Lower lobe of right lung (tissue), 2 donors: ENCODE measurements around the gene GNG12. TPM values are rescaled to one million over a fixed set of nuclear protein-coding genes. Genes with fewer than 3 reads are reported as not detected.
A peak's percentile ranks its signal among the peaks of the same experiment; 100 is the strongest.

Source experiments
- ATAC-seq, 2 donors: fragments of 200-7000 bp; cut with Tn5 transposase; one replicate each; pipeline ENCODE4 v1.9.1; 2020 to 2022; ENCODE audit warnings: mild to moderate bottlenecking in 2 of 2, moderate library complexity in 2 of 2
- DNase-seq: peaks from one replicate; pipeline ENCODE4 v3.0.0-alpha.2; 2020
- H3K27ac ChIP-seq: fragments of 200-600 bp; one replicate; pipeline ENCODE4 v1.8.0; 2022
- H3K27me3 ChIP-seq: fragments of 200-600 bp; one replicate; pipeline ENCODE4 v1.8.0; 2022; ENCODE audit warnings: low read depth
- H3K36me3 ChIP-seq: fragments of 200-600 bp; one replicate; pipeline ENCODE4 v1.8.0; 2022; ENCODE audit warnings: mild to moderate bottlenecking
- H3K4me1 ChIP-seq: fragments of 200-600 bp; one replicate; pipeline ENCODE4 v1.8.0; 2022
- H3K4me3 ChIP-seq: fragments of 200-600 bp; one replicate; pipeline ENCODE4 v1.8.0; 2022; ENCODE audit warnings: mild to moderate bottlenecking
- H3K9me3 ChIP-seq: fragments of 200-600 bp; one replicate; pipeline ENCODE4 v1.8.0; 2022
- intact Hi-C: fragments of 100-400 bp; cut with DNase I; formaldehyde crosslinking; loops from one replicate; pipeline ENCODE4 v1.11.0; 2022
- total RNA-seq: library from RNA; stranded (reverse); fragmentation: NEBNext Ultra II Directional; extraction: Animal tissue kit (Norgen Biotek cat#: 25700); gene quantifications from one replicate; pipeline ENCODE4 v1.2.1, GENCODE V29; 2021
- TF ChIP-seq, protein P1 (sequence below): fragments of 200-600 bp; IDR thresholded peaks from one replicate; pipeline ENCODE4 v1.8.0; 2022; ENCODE audit warnings: antibody characterized with exemption, mild to moderate bottlenecking
- donor health status: DM: no; HTN: yes; CAD: no; lungs with severe emphysema.

The GNG12 gene
- total RNA-seq, 1 donor from 2014 or later: 43.3 TPM

GRCh38 chr1:67715819-67716218 is 117.4 kb downstream of the GNG12 start:
- H3K4me1 ChIP-seq: peaks cover 27% of the 10 kb centered on the region
- no peaks in the 10 kb centered on the region for H3K36me3 ChIP-seq
- no peak overlapping the region for H3K4me3 ChIP-seq
- H3K9me3 ChIP-seq: no peaks in the 10 kb centered on the region
- ATAC-seq (no peak), DNase-seq (no peak)
- intact Hi-C loops: no loop called here
- TF ChIP-seq, protein P1, sequence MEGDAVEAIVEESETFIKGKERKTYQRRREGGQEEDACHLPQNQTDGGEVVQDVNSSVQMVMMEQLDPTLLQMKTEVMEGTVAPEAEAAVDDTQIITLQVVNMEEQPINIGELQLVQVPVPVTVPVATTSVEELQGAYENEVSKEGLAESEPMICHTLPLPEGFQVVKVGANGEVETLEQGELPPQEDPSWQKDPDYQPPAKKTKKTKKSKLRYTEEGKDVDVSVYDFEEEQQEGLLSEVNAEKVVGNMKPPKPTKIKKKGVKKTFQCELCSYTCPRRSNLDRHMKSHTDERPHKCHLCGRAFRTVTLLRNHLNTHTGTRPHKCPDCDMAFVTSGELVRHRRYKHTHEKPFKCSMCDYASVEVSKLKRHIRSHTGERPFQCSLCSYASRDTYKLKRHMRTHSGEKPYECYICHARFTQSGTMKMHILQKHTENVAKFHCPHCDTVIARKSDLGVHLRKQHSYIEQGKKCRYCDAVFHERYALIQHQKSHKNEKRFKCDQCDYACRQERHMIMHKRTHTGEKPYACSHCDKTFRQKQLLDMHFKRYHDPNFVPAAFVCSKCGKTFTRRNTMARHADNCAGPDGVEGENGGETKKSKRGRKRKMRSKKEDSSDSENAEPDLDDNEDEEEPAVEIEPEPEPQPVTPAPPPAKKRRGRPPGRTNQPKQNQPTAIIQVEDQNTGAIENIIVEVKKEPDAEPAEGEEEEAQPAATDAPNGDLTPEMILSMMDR: no peak
- H3K27me3 ChIP-seq: no peaks in the 10 kb centered on the region
- H3K27ac ChIP-seq: no peak overlapping the region

- no peak for DNase-seq
- Histone ChIP-seq H3K27me3 (no peaks in the 10 kb centered on the region), H3K27ac (no peak overlapping the region), H3K9me3 (no peaks in the 10 kb centered on the region), H3K4me1 (peaks cover 28% of the 10 kb centered on the region), H3K36me3 (no peaks in the 10 kb centered on the region), H3K4me3 (no peak overlapping the region)
- TF ChIP-seq, protein P1: no peak
- intact Hi-C loops: no loop called here
- ATAC-seq: peak in 1 of 2 donors; percentile 49
These were observed 120.0 kb downstream of the GNG12 start for GRCh38 chr1:67713057-67713846.

DNA sequence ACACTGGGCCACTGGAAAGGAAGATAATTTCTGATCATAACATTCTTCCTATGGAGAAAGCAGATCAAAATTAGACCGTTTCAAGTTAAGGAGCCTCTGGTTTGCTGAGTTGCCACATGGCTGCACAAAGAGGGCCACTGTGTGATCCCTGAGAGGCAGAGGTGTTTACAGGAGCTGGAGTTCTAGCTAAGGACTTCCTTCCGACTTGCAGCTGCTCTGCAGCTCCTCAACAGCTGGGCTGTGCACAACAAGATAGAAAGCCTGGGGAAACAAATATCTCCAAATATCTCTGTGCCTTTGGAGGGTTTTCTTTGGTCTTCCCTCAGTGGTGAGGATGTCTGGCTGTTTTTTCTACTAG is 121.4 kb downstream of the GNG12 start:
- Histone ChIP-seq H3K9me3 (no peaks in the 10 kb centered on the region), H3K36me3 (no peaks in the 10 kb centered on the region), H3K27me3 (no peaks in the 10 kb centered on the region), H3K4me1 (peaks cover 28% of the 10 kb centered on the region), H3K4me3 (no peak overlapping the region), H3K27ac (no peak overlapping the region)
- ATAC-seq (no peak), DNase-seq (no peak)
- TF ChIP-seq, protein P1: no peak
- intact Hi-C loops: no loop called here

DNA sequence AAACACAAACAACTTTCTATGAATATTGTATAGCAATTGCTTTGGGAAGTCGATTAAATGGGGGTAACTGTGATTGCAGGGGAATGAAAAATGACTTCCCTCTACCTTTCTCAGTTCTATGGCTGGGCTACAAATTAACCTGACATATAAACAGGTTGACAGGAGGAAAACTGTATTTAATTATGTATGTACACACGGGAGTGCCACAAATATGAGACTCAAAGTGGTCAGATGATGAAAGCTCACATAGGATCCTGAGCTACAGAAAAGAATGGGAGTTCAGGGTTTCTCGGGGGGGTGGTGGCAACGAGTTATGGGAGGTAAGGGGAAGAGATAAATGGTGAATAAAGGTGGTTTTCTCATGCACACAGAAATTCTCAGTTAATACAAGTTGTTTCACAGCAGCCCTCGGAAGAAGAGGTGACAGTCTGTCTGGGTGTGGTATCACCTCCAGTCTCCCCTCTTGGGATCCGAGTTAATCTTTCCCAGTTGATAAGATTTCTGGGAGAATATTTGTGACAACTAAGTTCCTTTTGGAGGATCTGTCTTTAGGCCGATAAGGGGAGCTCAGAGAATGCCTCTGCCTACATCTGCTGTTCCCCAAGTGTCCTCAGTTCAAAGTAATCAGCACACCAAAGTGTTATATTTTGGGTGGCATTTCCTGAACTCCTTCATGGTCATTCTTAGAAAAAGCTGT is 122.0 kb downstream of the GNG12 start:
- ATAC-seq (no peak), DNase-seq (no peak)
- intact Hi-C loops: no loop called here
- Histone ChIP-seq H3K9me3 (no peaks in the 10 kb centered on the region), H3K4me1 (peaks cover 28% of the 10 kb centered on the region), H3K4me3 (no peak overlapping the region), H3K27me3 (no peaks in the 10 kb centered on the region), H3K27ac (no peak overlapping the region), H3K36me3 (no peaks in the 10 kb centered on the region)
- TF ChIP-seq, protein P1: no peak

GRCh38 chr1:67710417-67710816 is 122.8 kb downstream of the GNG12 start:
- ATAC-seq: no peak
- peaks cover 28% of the 10 kb centered on the region for H3K4me1 ChIP-seq
- H3K27me3 ChIP-seq: no peaks in the 10 kb centered on the region
- H3K27ac ChIP-seq: no peak overlapping the region
- H3K36me3 ChIP-seq: peaks cover 4% of the 10 kb centered on the region
- H3K9me3 ChIP-seq: no peaks in the 10 kb centered on the region
- H3K4me3 ChIP-seq: no peak overlapping the region
- DNase-seq: no peak
- TF ChIP-seq, protein P1: no peak
- intact Hi-C loops: no loop called here
